A673 (cell line): Measurements from ENCODE around the gene CLRN3. TPM values are rescaled to one million over a fixed set of nuclear protein-coding genes. Genes with fewer than 3 reads are reported as not detected.
A peak's percentile ranks its signal among the peaks of the same experiment; 100 is the strongest.

Source experiments
- BruUV-seq: library from RNA; stranded (reverse); fragments of 400-500 nt; replicated peaks from 2 replicates; lab custom pipeline; 2021; lab: Mats Ljungman, UMichigan
- CTCF ChIA-PET: fragments of 300-600 bp; sonication (Branson Sonifier 250); formaldehyde crosslinking; loops from one replicate; lab custom pipeline; 2022; ENCODE audit warnings: antibody characterized with exemption; lab: Charles Lee
- POLR2A ChIA-PET: fragments of 300-600 bp; sonication (Branson Sonifier 250); formaldehyde crosslinking; loops from one replicate; lab custom pipeline; 2022; ENCODE audit warnings: antibody characterized with exemption; ENCODE audit not compliant: low non-redundant PET; lab: Charles Lee
- DNase-seq: peaks from one replicate; pipeline ENCODE4 v3.0.0-alpha.2; 2015; ENCODE audit warnings: low spot score
- H3K27ac ChIP-seq: fragments of 200-600 bp; sonication (generic); 2 replicates; pipeline ENCODE4 v1.5.1; 2016; ENCODE audit warnings: mixed run types, low read depth, mild to moderate bottlenecking, mixed read lengths, antibody characterized with exemption, low read length; ENCODE audit not compliant: poor library complexity, severe bottlenecking
- H3K27me3 ChIP-seq: fragments of 200-600 bp; sonication (generic); replicated peaks from 2 replicates; pipeline ENCODE4 v1.6.1; 2017; ENCODE audit warnings: mixed run types, low read depth, mild to moderate bottlenecking, mixed read lengths, antibody characterized with exemption, low read length; ENCODE audit not compliant: insufficient read depth, poor library complexity
- H3K36me3 ChIP-seq: fragments of 200-600 bp; sonication (generic); 2 replicates; pipeline ENCODE4 v1.6.1; 2016; ENCODE audit warnings: mixed run types, mild to moderate bottlenecking, mixed read lengths, antibody characterized with exemption, low read length; ENCODE audit not compliant: insufficient read depth, poor library complexity, severe bottlenecking
- H3K4me1 ChIP-seq: fragments of 200-600 bp; sonication (generic); 2 replicates; pipeline ENCODE4 v1.6.1; 2017; ENCODE audit warnings: mixed run types, mild to moderate bottlenecking, mixed read lengths, antibody characterized with exemption, low read length; ENCODE audit not compliant: insufficient read depth, poor library complexity, severe bottlenecking
- H3K4me3 ChIP-seq: fragments of 200-600 bp; sonication (generic); 2 replicates; pipeline ENCODE4 v1.5.1; 2016; ENCODE audit warnings: low read depth, mixed run types, mild to moderate bottlenecking, mixed read lengths, low read length; ENCODE audit not compliant: poor library complexity, severe bottlenecking
- H3K9me3 ChIP-seq: fragments of 200-600 bp; sonication (generic); 2 replicates; pipeline ENCODE4 v1.6.1; 2016; ENCODE audit warnings: mixed run types, low read depth, mild to moderate bottlenecking, mixed read lengths, antibody characterized with exemption, low read length; ENCODE audit not compliant: poor library complexity, severe bottlenecking
- CTCF ChIP-seq: fragments of 300-800, 200-600 bp; sonication (generic); conservative IDR thresholded peaks from 2 replicates; pipeline ENCODE4 v1.5.1; 2017; ENCODE audit warnings: low read depth, mild to moderate bottlenecking, antibody characterized with exemption, low read length, moderate library complexity, mixed read lengths
- EZH2 ChIP-seq: fragments of 200-600 bp; sonication (generic); IDR thresholded peaks from 2 replicates; pipeline ENCODE4 v1.6.1; 2017; ENCODE audit warnings: borderline replicate concordance, low read depth, mild to moderate bottlenecking, mixed read lengths, antibody characterized with exemption, low read length; ENCODE audit not compliant: poor library complexity, severe bottlenecking
- intact Hi-C: fragments of 100-400 bp; cut with micrococcal nuclease; formaldehyde crosslinking; loops from one replicate; pipeline ENCODE4 v1.10.0; 2022; ENCODE audit not compliant: unreplicated experiment
- total RNA-seq: library from RNA; stranded (reverse); gene quantifications from 2 replicates; pipeline ENCODE4 v1.2.3, GENCODE V29; 2021

Gene CLRN3
- total RNA-seq, 1 experiment from 2014 or later = not detected

DNA sequence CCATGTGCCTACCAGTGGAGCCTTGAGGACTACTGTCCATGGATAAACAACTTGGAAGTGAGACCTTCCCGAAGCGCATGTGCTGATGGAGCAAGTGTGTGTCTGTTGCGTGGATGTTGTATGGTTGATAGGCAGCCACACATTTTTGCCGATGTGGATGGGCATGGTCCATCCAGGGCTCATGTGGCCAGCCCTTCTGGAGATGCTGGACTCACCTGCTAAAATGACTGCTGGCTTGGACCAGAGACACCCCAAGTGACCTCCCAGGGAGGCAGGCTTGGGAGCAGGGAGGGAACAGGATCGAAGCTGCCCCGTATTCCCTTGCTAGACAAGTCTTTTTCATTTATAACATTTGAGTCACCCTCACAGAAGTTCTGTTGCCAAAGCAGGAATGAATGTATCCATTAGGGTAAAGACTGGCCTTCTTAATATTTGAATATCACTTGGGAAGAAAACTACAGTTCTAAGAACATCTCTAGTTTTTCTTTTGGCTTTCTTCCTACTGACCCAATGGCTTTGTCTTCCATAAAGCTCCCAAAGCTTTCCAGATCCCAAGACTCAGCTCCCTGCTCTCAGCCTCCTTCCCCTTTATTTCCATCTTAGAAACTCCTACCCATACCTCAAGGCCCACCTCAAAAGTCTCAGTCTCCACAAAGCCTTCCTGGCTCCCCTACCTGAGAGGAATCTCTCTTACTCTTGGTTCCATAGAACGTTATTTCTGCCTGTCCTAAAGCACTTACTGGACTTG lies 17.1 kb upstream of the CLRN3 start:
- Histone ChIP-seq H3K4me1 (no peaks in the 10 kb centered on the region), H3K4me3 (no peak overlapping the region), H3K36me3 (no peaks in the 10 kb centered on the region), H3K27me3 (peaks cover 7% of the 10 kb centered on the region), H3K9me3 (no peaks in the 10 kb centered on the region), H3K27ac (no peak overlapping the region)
- ChIA-PET POLR2A (no interaction called here), CTCF (no interaction called here)
- no TSS peak for BruUV-seq
- TF ChIP-seq EZH2 = no peak
- TF ChIP-seq CTCF = no peak
- intact Hi-C loops = no loop called here
- DNase-seq = no peak

DNA sequence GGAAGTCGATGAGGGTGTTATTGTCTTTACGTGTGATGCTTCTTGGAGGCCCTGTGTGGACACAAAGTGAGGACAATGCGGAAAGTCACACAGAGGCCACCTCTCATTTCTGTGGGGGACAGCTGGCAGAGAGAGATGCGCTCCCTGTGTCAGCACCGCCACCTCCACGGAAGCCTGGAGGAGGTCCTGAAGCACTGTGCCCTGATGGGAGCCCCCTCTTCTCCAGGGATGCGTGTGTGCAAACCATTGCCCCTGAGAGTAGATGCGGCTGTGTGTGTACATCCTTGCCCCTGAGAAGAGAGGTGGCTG lies 16.2 kb upstream of the CLRN3 start:
- H3K9me3 ChIP-seq = no peaks in the 10 kb centered on the region
- H3K4me3 ChIP-seq = no peak overlapping the region
- POLR2A ChIA-PET = no interaction called here
- CTCF ChIA-PET = no interaction called here
- H3K27ac ChIP-seq = no peak overlapping the region
- intact Hi-C loops = no loop called here
- TF ChIP-seq CTCF (no peak), EZH2 (no peak)
- no peaks in the 10 kb centered on the region for H3K36me3 ChIP-seq
- BruUV-seq = no TSS peak
- DNase-seq = no peak
- H3K27me3 ChIP-seq = peaks cover 7% of the 10 kb centered on the region
- no peaks in the 10 kb centered on the region for H3K4me1 ChIP-seq

GRCh38 chr10:127908106-127908958 lies 15.6 kb upstream of the CLRN3 start:
- H3K4me1 ChIP-seq = no peaks in the 10 kb centered on the region
- ChIA-PET CTCF (interaction anchor here (3.5 kb wide), 1 partner anchor 102 kb away, joined by 65 read pairs; no protein-coding TSS in a partner anchor), POLR2A (no interaction called here)
- no TSS peak for BruUV-seq
- no peak for TF ChIP-seq CTCF
- no peak for TF ChIP-seq EZH2
- no peak for DNase-seq
- H3K4me3 ChIP-seq = peak overlapping the region; percentile 69
- H3K36me3 ChIP-seq = no peaks in the 10 kb centered on the region
- H3K9me3 ChIP-seq = no peaks in the 10 kb centered on the region
- intact Hi-C loops = no loop called here
- H3K27me3 ChIP-seq = peaks cover 7% of the 10 kb centered on the region
- H3K27ac ChIP-seq = no peak overlapping the region
